Measurements from ENCODE around the gene TCERG1L. TPM values are rescaled to one million over a fixed set of nuclear protein-coding genes. Genes with fewer than 3 reads are reported as not detected.

TCERG1L gene
- total and polyA plus RNA-seq, 4 donors: not detected

- no peak for DNase-seq
- WGBS, 2 donors: 87 to 89% methylated on average over 11 to 12 of the region's 12 CpGs
- no peak for ATAC-seq (ENCODE audit: low FRiP score)
Observed at GRCh38 chr10:131277969-131278368, 33.6 kb downstream of the TCERG1L start.

GRCh38 chr10:131277278-131277677 is 34.2 kb downstream of the TCERG1L start:
- 48 to 52% methylated on average over 12 of the region's 12 CpGs for WGBS, 2 donors
- no peaks in the 10 kb centered on the region for H3K9me3 ChIP-seq (ENCODE audit: control insufficient read depth, low read length)
- H3K4me3 ChIP-seq (ENCODE audit: low read length in 2 of 2): no peak overlapping the region
- H3K27ac ChIP-seq (ENCODE audit: low read depth in 1 of 2, low read length in 2 of 2): no peak overlapping the region
- H3K27me3 ChIP-seq (ENCODE audit: control insufficient read depth in 1 of 2, insufficient read depth in 2 of 2, low read length in 1 of 2): no peaks in the 10 kb centered on the region
- intact Hi-C loops (cut with DNase I): no loop called here
- no peaks in the 10 kb centered on the region for H3K4me1 ChIP-seq (ENCODE audit: control insufficient read depth in 1 of 2, insufficient read depth in 2 of 2, low read length in 2 of 2)
- ATAC-seq (ENCODE audit: low FRiP score) (no peak), DNase-seq (no peak)
- no peaks in the 10 kb centered on the region for H3K36me3 ChIP-seq (ENCODE audit: control insufficient read depth in 1 of 2, insufficient read depth in 2 of 2, low read length in 1 of 2)

More at GRCh38 chr10:131277969-131278368, 33.6 kb downstream of the TCERG1L start:
- Histone ChIP-seq H3K9me3 (ENCODE audit: control insufficient read depth, low read length) (no peaks in the 10 kb centered on the region), H3K4me1 (ENCODE audit: control insufficient read depth in 1 of 2, insufficient read depth in 2 of 2, low read length in 2 of 2) (no peaks in the 10 kb centered on the region), H3K4me3 (ENCODE audit: low read length in 2 of 2) (no peak overlapping the region), H3K36me3 (ENCODE audit: control insufficient read depth in 1 of 2, insufficient read depth in 2 of 2, low read length in 1 of 2) (no peaks in the 10 kb centered on the region), H3K27ac (ENCODE audit: low read depth in 1 of 2, low read length in 2 of 2) (no peak overlapping the region), H3K27me3 (ENCODE audit: control insufficient read depth in 1 of 2, insufficient read depth in 2 of 2, low read length in 1 of 2) (no peaks in the 10 kb centered on the region)
- intact Hi-C loops (cut with DNase I): no loop called here

- Histone ChIP-seq H3K4me1 (ENCODE audit: control insufficient read depth in 1 of 2, insufficient read depth in 2 of 2, low read length in 2 of 2) (no peaks in the 10 kb centered on the region), H3K4me3 (ENCODE audit: low read length in 2 of 2) (no peak overlapping the region)
Observed at GRCh38 chr10:131275691-131276090, 35.8 kb downstream of the TCERG1L start.

GRCh38 chr10:131274883-131275282 is 36.6 kb downstream of the TCERG1L start:
- Histone ChIP-seq H3K9me3 (ENCODE audit: control insufficient read depth, low read length) (no peaks in the 10 kb centered on the region), H3K4me3 (ENCODE audit: low read length in 2 of 2) (no peak overlapping the region), H3K36me3 (ENCODE audit: control insufficient read depth in 1 of 2, insufficient read depth in 2 of 2, low read length in 1 of 2) (no peaks in the 10 kb centered on the region), H3K27me3 (ENCODE audit: control insufficient read depth in 1 of 2, insufficient read depth in 2 of 2, low read length in 1 of 2) (no peaks in the 10 kb centered on the region), H3K4me1 (ENCODE audit: control insufficient read depth in 1 of 2, insufficient read depth in 2 of 2, low read length in 2 of 2) (no peaks in the 10 kb centered on the region), H3K27ac (ENCODE audit: low read depth in 1 of 2, low read length in 2 of 2) (no peak overlapping the region)
- ATAC-seq (ENCODE audit: low FRiP score): no peak
- WGBS, 2 donors: 75 to 77% methylated on average over 5 of the region's 5 CpGs
- DNase-seq: no peak
- intact Hi-C loops (cut with DNase I): no loop called here

More at GRCh38 chr10:131275691-131276090, 35.8 kb downstream of the TCERG1L start:
- ATAC-seq (ENCODE audit: low FRiP score): no peak
- no peaks in the 10 kb centered on the region for H3K9me3 ChIP-seq (ENCODE audit: control insufficient read depth, low read length)
- no peak overlapping the region for H3K27ac ChIP-seq (ENCODE audit: low read depth in 1 of 2, low read length in 2 of 2)
- H3K27me3 ChIP-seq (ENCODE audit: control insufficient read depth in 1 of 2, insufficient read depth in 2 of 2, low read length in 1 of 2): no peaks in the 10 kb centered on the region
- no peaks in the 10 kb centered on the region for H3K36me3 ChIP-seq (ENCODE audit: control insufficient read depth in 1 of 2, insufficient read depth in 2 of 2, low read length in 1 of 2)
- 84 to 88% methylated on average over 4 of the region's 4 CpGs for WGBS, 2 donors
- DNase-seq: no peak
- intact Hi-C loops (cut with DNase I): no loop called here

- Histone ChIP-seq H3K27me3 (ENCODE audit: control insufficient read depth in 1 of 2, insufficient read depth in 2 of 2, low read length in 1 of 2) (no peaks in the 10 kb centered on the region), H3K27ac (ENCODE audit: low read depth in 1 of 2, low read length in 2 of 2) (no peak overlapping the region), H3K36me3 (ENCODE audit: control insufficient read depth in 1 of 2, insufficient read depth in 2 of 2, low read length in 1 of 2) (no peaks in the 10 kb centered on the region), H3K4me1 (ENCODE audit: control insufficient read depth in 1 of 2, insufficient read depth in 2 of 2, low read length in 2 of 2) (no peaks in the 10 kb centered on the region), H3K9me3 (ENCODE audit: control insufficient read depth, low read length) (no peaks in the 10 kb centered on the region), H3K4me3 (ENCODE audit: low read length in 2 of 2) (no peak overlapping the region)
- ATAC-seq (ENCODE audit: low FRiP score) (no peak), DNase-seq (no peak)
- WGBS, 2 donors: 85 to 89% methylated on average over 19 of the region's 19 CpGs
- intact Hi-C loops (cut with DNase I): no loop called here
Observed at GRCh38 chr10:131274133-131274880, 37.2 kb downstream of the TCERG1L start.

- no peak for DNase-seq
- Histone ChIP-seq H3K36me3 (ENCODE audit: control insufficient read depth in 1 of 2, insufficient read depth in 2 of 2, low read length in 1 of 2) (no peaks in the 10 kb centered on the region), H3K9me3 (ENCODE audit: control insufficient read depth, low read length) (no peaks in the 10 kb centered on the region), H3K4me1 (ENCODE audit: control insufficient read depth in 1 of 2, insufficient read depth in 2 of 2, low read length in 2 of 2) (no peaks in the 10 kb centered on the region), H3K27ac (ENCODE audit: low read depth in 1 of 2, low read length in 2 of 2) (no peak overlapping the region), H3K27me3 (ENCODE audit: control insufficient read depth in 1 of 2, insufficient read depth in 2 of 2, low read length in 1 of 2) (no peaks in the 10 kb centered on the region), H3K4me3 (ENCODE audit: low read length in 2 of 2) (no peak overlapping the region)
- WGBS, 2 donors: 79 to 82% methylated on average over 10 of the region's 10 CpGs
- intact Hi-C loops (cut with DNase I): no loop called here
- ATAC-seq (ENCODE audit: low FRiP score): no peak
Observed at GRCh38 chr10:131273476-131273875, 38.0 kb downstream of the TCERG1L start.

- DNase-seq: no peak
- intact Hi-C loops (cut with DNase I): no loop called here
- 82 to 85% methylated on average over 15 of the region's 15 CpGs for WGBS, 2 donors
- Histone ChIP-seq H3K27me3 (ENCODE audit: control insufficient read depth in 1 of 2, insufficient read depth in 2 of 2, low read length in 1 of 2) (no peaks in the 10 kb centered on the region), H3K9me3 (ENCODE audit: control insufficient read depth, low read length) (no peaks in the 10 kb centered on the region), H3K4me1 (ENCODE audit: control insufficient read depth in 1 of 2, insufficient read depth in 2 of 2, low read length in 2 of 2) (no peaks in the 10 kb centered on the region), H3K27ac (ENCODE audit: low read depth in 1 of 2, low read length in 2 of 2) (no peak overlapping the region), H3K4me3 (ENCODE audit: low read length in 2 of 2) (no peak overlapping the region), H3K36me3 (ENCODE audit: control insufficient read depth in 1 of 2, insufficient read depth in 2 of 2, low read length in 1 of 2) (no peaks in the 10 kb centered on the region)
- no peak for ATAC-seq (ENCODE audit: low FRiP score)
Observed at GRCh38 chr10:131272897-131273451, 38.5 kb downstream of the TCERG1L start.

- H3K27me3 ChIP-seq (ENCODE audit: control insufficient read depth in 1 of 2, insufficient read depth in 2 of 2, low read length in 1 of 2): no peaks in the 10 kb centered on the region
Observed at GRCh38 chr10:131271966-131272365, 39.6 kb downstream of the TCERG1L start.

More at GRCh38 chr10:131271966-131272365, 39.6 kb downstream of the TCERG1L start:
- Histone ChIP-seq H3K4me1 (ENCODE audit: control insufficient read depth in 1 of 2, insufficient read depth in 2 of 2, low read length in 2 of 2) (no peaks in the 10 kb centered on the region), H3K4me3 (ENCODE audit: low read length in 2 of 2) (no peak overlapping the region), H3K27ac (ENCODE audit: low read depth in 1 of 2, low read length in 2 of 2) (no peak overlapping the region), H3K36me3 (ENCODE audit: control insufficient read depth in 1 of 2, insufficient read depth in 2 of 2, low read length in 1 of 2) (no peaks in the 10 kb centered on the region), H3K9me3 (ENCODE audit: control insufficient read depth, low read length) (no peaks in the 10 kb centered on the region)
- 85% methylated on average over 12 of the region's 12 CpGs for WGBS, 2 donors
- ATAC-seq (ENCODE audit: low FRiP score) (no peak), DNase-seq (no peak)
- intact Hi-C loops (cut with DNase I): no loop called here
